ENCODE data around the gene RPL7A.
A peak's percentile ranks its signal among the peaks of the same experiment; 100 is the strongest.
"Not testable (repeated sequence)": the region's sequence is repeated elsewhere in the genome, so short reads cannot be mapped to it uniquely, and the experiment has no call there.

The RPL7A gene

GRCh38 chr9:133368249-133368881, 20.3 kb downstream of the RPL7A start:
- no peak for DNase-seq (ENCODE audit: low read depth)

GRCh38 chr9:133369422-133369821, 21.4 kb downstream of the RPL7A start:
- no peak for DNase-seq (ENCODE audit: low read depth)

- no peak for DNase-seq (ENCODE audit: low read depth)
Observed at GRCh38 chr9:133369933-133370332, 21.9 kb downstream of the RPL7A start.

DNA sequence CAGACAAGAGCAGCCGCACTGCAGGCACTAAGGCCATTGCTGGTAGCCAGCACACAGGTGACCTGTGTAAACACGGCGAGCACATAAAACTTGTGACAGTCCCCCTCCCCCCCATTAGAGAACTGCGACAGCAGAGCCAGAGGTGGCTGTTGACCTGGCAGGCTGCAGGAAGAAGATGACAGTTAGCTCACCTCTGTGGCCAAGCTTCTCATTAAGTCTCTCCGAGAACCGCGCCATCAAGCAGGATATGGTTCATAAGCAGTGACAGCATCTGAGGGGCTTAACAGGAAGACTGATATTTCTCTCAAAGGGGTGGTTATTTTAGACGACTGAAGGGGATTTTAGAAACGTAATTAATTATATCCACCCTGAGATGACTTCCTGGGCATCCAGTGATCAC, 22.7 kb downstream of the RPL7A start:
- no peak for DNase-seq (ENCODE audit: low read depth)

DNA sequence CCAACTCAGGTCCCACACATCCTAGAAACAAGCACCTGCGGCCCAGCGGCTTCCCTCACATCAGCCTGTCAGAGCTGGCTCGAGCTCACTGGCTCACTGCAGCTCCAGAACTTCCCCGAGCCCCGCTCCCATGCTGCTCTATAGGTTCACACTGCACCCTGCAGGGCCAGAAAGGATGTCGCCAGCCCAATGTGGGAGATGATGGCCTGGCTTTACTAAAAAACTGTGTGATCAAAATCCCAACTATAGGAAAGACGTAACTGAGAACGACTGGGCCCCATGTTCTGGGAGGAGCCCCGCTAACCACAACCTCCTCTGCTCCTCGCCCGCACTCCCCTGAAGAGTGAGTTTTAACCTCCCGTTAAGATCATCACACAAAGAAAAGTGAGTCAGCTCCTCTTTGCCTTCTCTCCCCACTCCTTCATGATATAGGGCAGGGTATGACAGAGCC, 23.3 kb downstream of the RPL7A start:
- DNase-seq (ENCODE audit: low read depth): no peak

DNA sequence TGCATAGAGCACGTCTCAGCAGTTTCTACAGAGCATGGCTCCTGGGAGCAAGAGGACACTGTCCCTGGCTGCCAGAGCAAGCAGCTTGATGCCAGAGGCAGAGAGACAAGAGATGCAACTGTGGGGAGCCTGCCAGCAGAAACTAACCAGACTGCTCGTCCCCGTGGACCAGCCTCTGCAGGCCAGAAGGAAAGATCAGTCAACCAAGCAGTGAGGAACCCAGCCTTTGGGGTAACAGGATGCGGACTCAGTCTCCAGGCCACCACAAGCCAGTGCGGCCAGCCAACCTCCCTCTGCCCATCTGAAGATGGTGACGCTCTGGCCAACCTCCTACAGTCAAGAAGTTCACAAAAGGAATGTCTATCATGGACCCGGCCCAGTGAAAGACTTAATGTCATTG, 24.1 kb downstream of the RPL7A start:
- no peak for DNase-seq (ENCODE audit: low read depth)

- peak; percentile 71 for DNase-seq (ENCODE audit: low read depth)
Observed at GRCh38 chr9:133374612-133375115, 26.6 kb downstream of the RPL7A start.

GRCh38 chr9:133375116-133375723, 27.2 kb downstream of the RPL7A start:
- DNase-seq (ENCODE audit: low read depth): peak; percentile 54

DNA sequence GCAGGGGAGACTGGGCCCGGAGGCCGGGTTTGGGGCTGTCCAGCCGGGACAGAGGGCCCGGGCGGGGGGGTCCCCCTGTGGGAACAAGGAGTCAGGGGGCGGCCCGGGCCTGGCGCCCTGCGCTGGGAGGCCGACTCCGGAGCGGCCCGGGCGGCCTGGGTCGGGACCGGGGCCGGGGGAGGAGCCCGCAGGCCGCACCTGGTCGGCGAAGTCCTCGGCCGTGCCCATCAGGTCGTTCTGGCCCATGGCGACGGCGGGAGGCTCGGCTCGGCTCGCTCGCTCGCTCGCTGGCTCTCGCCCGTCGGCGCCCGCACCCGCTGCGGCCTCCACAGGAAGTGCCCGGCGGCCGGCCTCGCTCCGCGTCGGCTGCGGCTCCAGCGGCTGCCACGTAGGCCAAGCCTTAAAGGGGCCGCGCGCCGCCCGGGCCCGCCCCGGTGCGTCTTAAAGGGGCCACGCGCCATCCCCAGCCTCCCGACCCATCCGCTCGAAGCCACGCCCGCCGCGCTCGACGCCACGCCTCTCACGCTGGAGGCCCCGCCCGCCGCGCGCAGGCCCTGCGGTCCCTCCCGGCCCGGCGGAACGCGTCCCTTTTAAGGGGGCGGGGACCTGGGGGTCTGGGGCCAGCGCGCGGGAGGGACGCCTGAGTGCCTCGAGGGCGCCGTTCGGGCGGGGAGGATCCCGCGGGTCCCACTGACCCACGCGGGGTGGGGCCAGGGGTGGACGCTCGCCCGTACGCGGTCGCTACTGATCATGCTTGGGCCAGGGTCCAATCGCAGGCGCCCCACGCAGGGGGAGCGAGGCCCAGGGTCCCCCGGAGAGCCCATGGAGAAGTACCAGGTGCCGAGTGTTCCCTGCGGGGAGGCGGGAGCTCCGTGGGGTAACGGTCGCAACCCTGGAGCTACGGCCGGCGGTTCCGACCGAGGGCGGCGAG, 28.0 kb downstream of the RPL7A start, which contains the start of the genes STKLD1 and SURF4:
TSS of gene STKLD1 (plus strand) at position 643 of the 931 bp plus-strand sequence. CDS start at position 751, 108 bp downstream.
TSS of gene SURF4 (minus strand) at position 337 of the 931 bp plus-strand sequence. CDS start at position 246, 91 bp downstream.
- DNase-seq (ENCODE audit: low read depth): peak; percentile 96

GRCh38 chr9:133377280-133377679, 29.3 kb downstream of the RPL7A start:
- not testable (repeated sequence) for DNase-seq (ENCODE audit: low read depth)

- peak; percentile 69 for DNase-seq (ENCODE audit: low read depth)
Observed at GRCh38 chr9:133377721-133378216, 29.8 kb downstream of the RPL7A start.

- no peak for DNase-seq (ENCODE audit: low read depth)
Observed at GRCh38 chr9:133378408-133378962, 30.5 kb downstream of the RPL7A start.

DNA sequence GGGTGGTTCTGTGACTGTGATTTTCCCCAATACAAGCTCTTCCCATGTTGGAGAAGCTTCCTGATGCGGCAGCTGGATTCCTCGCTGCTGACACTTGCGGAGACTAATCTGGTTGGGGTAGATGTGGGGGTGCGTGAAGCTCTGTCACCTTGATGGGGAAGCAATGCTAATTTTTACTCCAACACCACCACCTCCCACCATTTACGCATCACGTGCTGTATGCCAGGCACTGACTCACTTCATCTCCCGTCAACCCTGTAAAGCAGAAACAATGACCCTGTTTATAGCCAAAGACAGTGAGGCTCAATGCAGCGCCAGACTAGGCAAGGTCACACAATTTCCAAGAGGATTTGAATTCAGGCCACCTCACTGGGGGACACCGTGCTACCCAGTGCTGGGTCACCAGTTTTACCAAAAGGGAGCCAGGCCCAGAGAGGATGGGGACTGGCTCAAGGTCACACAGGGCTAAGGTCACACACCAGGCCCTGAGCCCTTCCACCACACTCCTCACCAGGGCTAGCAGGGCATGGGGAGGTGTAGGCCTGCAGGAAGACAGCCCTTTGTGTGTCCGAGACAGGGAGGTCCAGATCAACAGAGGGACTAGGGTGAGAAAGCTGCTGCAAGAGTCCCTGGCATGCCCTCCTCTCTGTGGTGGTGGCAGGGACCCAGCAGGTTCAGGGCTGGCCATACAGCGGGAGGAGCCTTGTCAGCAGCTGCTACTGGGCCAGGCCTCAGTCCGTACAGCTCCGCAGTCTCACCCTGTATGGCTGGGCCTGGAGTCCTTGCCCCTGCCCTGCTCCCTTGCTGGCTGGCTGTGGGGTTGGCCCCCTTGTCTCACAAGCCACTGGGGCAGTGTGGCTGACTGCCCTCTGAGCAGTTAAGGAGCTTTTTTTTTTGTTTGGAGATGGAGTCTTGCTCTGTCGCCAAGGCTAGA, 31.4 kb downstream of the RPL7A start:
- no peak for DNase-seq (ENCODE audit: low read depth)

- DNase-seq (ENCODE audit: low read depth): no peak
Observed at GRCh38 chr9:133380734-133381133, 32.7 kb downstream of the RPL7A start.

GRCh38 chr9:133382507-133383141, 34.6 kb downstream of the RPL7A start:
- no peak for DNase-seq (ENCODE audit: low read depth)

- DNase-seq (ENCODE audit: low read depth): no peak
Observed at GRCh38 chr9:133383438-133383837, 35.4 kb downstream of the RPL7A start.

GRCh38 chr9:133384736-133385321, 36.8 kb downstream of the RPL7A start:
- no peak for DNase-seq (ENCODE audit: low read depth)

- no peak for DNase-seq (ENCODE audit: low read depth)
Observed at GRCh38 chr9:133385452-133385851, 37.4 kb downstream of the RPL7A start.

- DNase-seq (ENCODE audit: low read depth): no peak
Observed at GRCh38 chr9:133386338-133386737, 38.3 kb downstream of the RPL7A start.

- no peak for DNase-seq (ENCODE audit: low read depth)
Observed at GRCh38 chr9:133387680-133388079, 39.7 kb downstream of the RPL7A start.
